HepG2 (cell line): ENCODE measurements around the gene SNF8. TPM values are rescaled to one million over a fixed set of nuclear protein-coding genes. Genes with fewer than 3 reads are reported as not detected.

ENCODE experiments used
- ATF4 ChIP-seq, 2 experiments: fragments of 450-650 bp in 1 of 2; sonication (generic) in 1 of 2; formaldehyde crosslinking; IDR thresholded peaks; 2 replicates each; pipeline versions ENCODE4 v1.5.0 to v1.8.0; 2020 to 2022; ENCODE audit warnings: mild to moderate bottlenecking in 1 of 2, missing genetic modification reagents in 1 of 2
- FOXP1 ChIP-seq, 2 experiments: fragments of 450-650 bp in 1 of 2; IDR thresholded peaks; 2 replicates each; pipeline ENCODE4 v1.6.1; 2017 to 2018; ENCODE audit warnings: antibody characterized with exemption in 1 of 2
- MEIS2 ChIP-seq: sonication (generic); formaldehyde crosslinking; IDR thresholded peaks from 2 replicates; pipeline ENCODE4 v1.9.0; 2021; ENCODE audit warnings: mild to moderate bottlenecking, missing genetic modification reagents
- NFYC ChIP-seq: IDR thresholded peaks from 2 replicates; pipeline ENCODE4 v1.6.1; 2016; ENCODE audit warnings: missing genetic modification reagents, missing compliant biosample characterization
- PITX1 ChIP-seq: sonication (generic); formaldehyde crosslinking; IDR thresholded peaks from 2 replicates; pipeline ENCODE4 v1.5.1; 2020; ENCODE audit warnings: mild to moderate bottlenecking, missing genetic modification reagents
- POGZ ChIP-seq: sonication (generic); formaldehyde crosslinking; IDR thresholded peaks from 2 replicates; pipeline ENCODE4 v1.4.0; 2020; ENCODE audit warnings: mild to moderate bottlenecking, missing genetic modification reagents
- PRDM10 ChIP-seq: sonication (generic); formaldehyde crosslinking; IDR thresholded peaks from 2 replicates; pipeline ENCODE4 v1.4.0; 2020; ENCODE audit warnings: low read depth, missing genetic modification reagents
- ZBTB38 ChIP-seq: sonication (generic); formaldehyde crosslinking; IDR thresholded peaks from 2 replicates; pipeline ENCODE4 v1.5.1; 2020; ENCODE audit warnings: mild to moderate bottlenecking, missing genetic modification reagents
- ZNF333 ChIP-seq: sonication (generic); formaldehyde crosslinking; IDR thresholded peaks from 2 replicates; pipeline ENCODE4 v1.4.0; 2020; ENCODE audit warnings: mild to moderate bottlenecking, missing genetic modification reagents, borderline replicate concordance
- polyA plus RNA-seq, 8 experiments: library from polyadenylated mRNA; depleted of rRNA in 3 of 8; stranded (reverse) in 7 of 8; unstranded in 1 of 8; fragments of >200 nt; fragmentation: Illumina TruSeq in 4 of 8; extraction: Trizol in 4 of 8; gene quantifications; 2 replicates each; pipeline versions ENCODE4 v1.2.1 to v1.2.3, GENCODE V29; 2011 to 2016; ENCODE audit warnings: low read depth in 4 of 8, missing spikeins in 1 of 8, mixed read lengths in 1 of 8; ENCODE audit not compliant: insufficient read depth in 1 of 8
- total RNA-seq, 5 experiments: library from RNA; depleted of rRNA; stranded (reverse); fragments of >200 nt; fragmentation: Illumina TruSeq; extraction: Trizol; gene quantifications; 2 replicates each; pipeline ENCODE4 v1.2.3, GENCODE V29; 2016; ENCODE audit warnings: low read depth in 1 of 5
- TF ChIP-seq, protein P1 (sequence below): sonication (generic); formaldehyde crosslinking; conservative IDR thresholded peaks from 2 replicates; pipeline ENCODE4 v1.5.0; 2020; ENCODE audit warnings: missing genetic modification reagents
- TF ChIP-seq, protein P2 (sequence below): sonication (generic); formaldehyde crosslinking; IDR thresholded peaks from 2 replicates; pipeline ENCODE4 v1.5.0; 2020; ENCODE audit warnings: missing genetic modification reagents
- TF ChIP-seq, protein P3 (sequence below): sonication (generic); formaldehyde crosslinking; IDR thresholded peaks from 2 replicates; pipeline ENCODE4 v1.9.0; 2021; ENCODE audit warnings: missing genetic modification reagents, borderline replicate concordance

The SNF8 gene
- total and polyA plus RNA-seq, 2 of the 13 experiments (the other 11 are each of a cell fraction or from before 2014, with no cell fraction given) = 114 to 153 TPM

DNA sequence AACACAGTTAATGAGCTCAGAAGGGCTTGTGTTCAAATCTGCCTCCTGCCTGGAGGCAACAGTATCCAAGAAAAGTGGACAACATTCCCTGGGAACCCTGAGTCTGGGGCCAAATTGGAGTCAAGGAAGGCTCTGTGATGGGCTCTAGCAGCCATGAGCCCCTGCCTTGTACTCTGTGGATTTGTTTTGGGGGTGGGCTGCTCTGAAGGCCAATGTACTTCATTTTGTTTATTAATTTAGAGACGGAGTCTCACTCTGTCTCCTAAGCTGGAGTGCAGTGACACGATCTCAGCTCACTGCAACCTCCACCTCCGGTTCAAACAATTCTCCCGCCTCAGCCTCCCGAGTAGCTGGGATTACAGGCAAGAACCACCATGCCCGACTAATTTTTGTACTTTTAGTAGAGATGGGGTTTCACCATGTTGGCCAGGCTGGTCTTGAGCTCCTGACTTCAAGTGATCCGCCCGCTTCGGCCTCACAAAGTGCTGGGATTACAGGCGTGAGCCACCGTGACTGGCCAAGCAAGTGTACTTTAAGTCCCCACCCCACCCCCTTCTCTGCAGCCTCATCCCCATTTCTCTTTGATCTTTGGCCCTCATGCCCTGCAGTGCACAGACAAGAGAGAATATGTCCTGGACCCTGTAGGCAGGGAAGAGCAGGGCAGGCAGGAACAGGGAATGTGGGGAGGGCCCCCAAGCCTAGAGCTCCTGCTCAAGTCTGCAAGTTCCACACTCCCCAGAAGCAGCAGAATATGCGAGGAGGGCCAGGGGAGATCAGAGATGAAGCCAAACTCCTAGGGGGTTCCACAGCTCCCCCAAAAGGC is 26.4 kb upstream of the SNF8 start (continued):
- TF ChIP-seq ZNF333 (CRISPR knock-in tag) (no peak), PRDM10 (CRISPR knock-in tag) (peak; percentile 57; the same call in 1 of the 2 replicates), NFYC (CRISPR knock-in tag) (peak; percentile 37; the same call in 1 of the 2 replicates), ZBTB38 (CRISPR knock-in tag) (peak; percentile 63; the same call in 1 of the 2 replicates), PITX1 (CRISPR knock-in tag) (peak; percentile 90), FOXP1 (IDR thresholded peaks at IDR 0.05) (no peak), FOXP1 (CRISPR knock-in tag; IDR thresholded peaks at IDR 0.05) (peak; percentile 66), POGZ (CRISPR knock-in tag) (peak; percentile 75), ATF4 (CRISPR knock-in tag; IDR thresholded peaks at IDR 0.05) (peak; percentile 46 to 48; a peak in 1 of 4 replicates), MEIS2 (CRISPR knock-in tag) (peak; percentile 31; the same call in 1 of the 2 replicates)
- TF ChIP-seq, protein P1, sequence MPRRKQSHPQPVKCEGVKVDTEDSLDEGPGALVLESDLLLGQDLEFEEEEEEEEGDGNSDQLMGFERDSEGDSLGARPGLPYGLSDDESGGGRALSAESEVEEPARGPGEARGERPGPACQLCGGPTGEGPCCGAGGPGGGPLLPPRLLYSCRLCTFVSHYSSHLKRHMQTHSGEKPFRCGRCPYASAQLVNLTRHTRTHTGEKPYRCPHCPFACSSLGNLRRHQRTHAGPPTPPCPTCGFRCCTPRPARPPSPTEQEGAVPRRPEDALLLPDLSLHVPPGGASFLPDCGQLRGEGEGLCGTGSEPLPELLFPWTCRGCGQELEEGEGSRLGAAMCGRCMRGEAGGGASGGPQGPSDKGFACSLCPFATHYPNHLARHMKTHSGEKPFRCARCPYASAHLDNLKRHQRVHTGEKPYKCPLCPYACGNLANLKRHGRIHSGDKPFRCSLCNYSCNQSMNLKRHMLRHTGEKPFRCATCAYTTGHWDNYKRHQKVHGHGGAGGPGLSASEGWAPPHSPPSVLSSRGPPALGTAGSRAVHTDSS (CRISPR knock-in tag) = 0 out of 2 replicates have a peak, but pooled peaks have one; percentile 44
- TF ChIP-seq, protein P2, sequence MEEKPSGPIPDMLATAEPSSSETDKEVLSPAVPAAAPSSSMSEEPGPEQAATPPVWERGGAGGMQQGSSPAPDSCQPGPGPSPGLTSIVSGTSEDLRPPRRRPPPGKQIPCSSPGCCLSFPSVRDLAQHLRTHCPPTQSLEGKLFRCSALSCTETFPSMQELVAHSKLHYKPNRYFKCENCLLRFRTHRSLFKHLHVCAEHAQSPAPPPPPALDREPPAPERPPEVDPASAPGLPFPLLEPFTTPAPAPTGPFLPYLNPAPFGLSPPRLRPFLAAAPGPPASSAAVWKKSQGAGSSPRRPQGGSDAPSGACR (CRISPR knock-in tag) = no peak
- TF ChIP-seq, protein P3, sequence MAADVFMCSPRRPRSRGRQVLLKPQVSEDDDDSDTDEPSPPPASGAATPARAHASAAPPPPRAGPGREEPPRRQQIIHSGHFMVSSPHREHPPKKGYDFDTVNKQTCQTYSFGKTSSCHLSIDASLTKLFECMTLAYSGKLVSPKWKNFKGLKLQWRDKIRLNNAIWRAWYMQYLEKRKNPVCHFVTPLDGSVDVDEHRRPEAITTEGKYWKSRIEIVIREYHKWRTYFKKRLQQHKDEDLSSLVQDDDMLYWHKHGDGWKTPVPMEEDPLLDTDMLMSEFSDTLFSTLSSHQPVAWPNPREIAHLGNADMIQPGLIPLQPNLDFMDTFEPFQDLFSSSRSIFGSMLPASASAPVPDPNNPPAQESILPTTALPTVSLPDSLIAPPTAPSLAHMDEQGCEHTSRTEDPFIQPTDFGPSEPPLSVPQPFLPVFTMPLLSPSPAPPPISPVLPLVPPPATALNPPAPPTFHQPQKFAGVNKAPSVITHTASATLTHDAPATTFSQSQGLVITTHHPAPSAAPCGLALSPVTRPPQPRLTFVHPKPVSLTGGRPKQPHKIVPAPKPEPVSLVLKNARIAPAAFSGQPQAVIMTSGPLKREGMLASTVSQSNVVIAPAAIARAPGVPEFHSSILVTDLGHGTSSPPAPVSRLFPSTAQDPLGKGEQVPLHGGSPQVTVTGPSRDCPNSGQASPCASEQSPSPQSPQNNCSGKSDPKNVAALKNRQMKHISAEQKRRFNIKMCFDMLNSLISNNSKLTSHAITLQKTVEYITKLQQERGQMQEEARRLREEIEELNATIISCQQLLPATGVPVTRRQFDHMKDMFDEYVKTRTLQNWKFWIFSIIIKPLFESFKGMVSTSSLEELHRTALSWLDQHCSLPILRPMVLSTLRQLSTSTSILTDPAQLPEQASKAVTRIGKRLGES = peak; percentile 52; the same call in 1 of the 2 replicates
